T-cell (primary cell): ENCODE data around the gene PMF1. TPM values are rescaled to one million over a fixed set of nuclear protein-coding genes. Genes with fewer than 3 reads are reported as not detected.
A peak's percentile ranks its signal among the peaks of the same experiment; 100 is the strongest.

ENCODE experiments used
- ATAC-seq, 4 experiments: fragments of 200-7000 bp in 3 of 4; fragments of 150-1000 bp in 1 of 4; cut with Tn5 transposase; replicated peaks in 1 of 4; 1 replicate in 3 of 4; 2 replicates in 1 of 4; pipeline ENCODE4 v1.10.0; 2021; ENCODE audit warnings: moderate library complexity in 3 of 4, mild to moderate bottlenecking in 2 of 4, moderate number of reproducible peaks in 1 of 4
- CTCF ChIA-PET, 2 donors: fragments of 300-600 bp; sonication (Branson Sonifier 250); formaldehyde crosslinking; loops; one replicate each; lab custom pipeline; 2022; ENCODE audit warnings: antibody characterized with exemption in 2 of 2; lab: Charles Lee
- POLR2A ChIA-PET, 2 donors: fragments of 300-600 bp; sonication (Branson Sonifier 250); formaldehyde crosslinking; loops; one replicate each; lab custom pipeline; 2022; ENCODE audit warnings: antibody characterized with exemption in 2 of 2; lab: Charles Lee
- DNase-seq, 35 experiments: peaks; one replicate each; pipeline versions ENCODE4 v3.0.0 to v3.0.0-alpha.2; 2013 to 2023
- H3K27ac ChIP-seq: one replicate; pipeline ENCODE4 v1.5.1; 2013; ENCODE audit warnings: low read length
- H3K27me3 ChIP-seq, 2 experiments: replicated peaks in 1 of 2; 1 replicate in 1 of 2; 2 replicates in 1 of 2; pipeline versions ENCODE4 v1.6.1 to v1.7.0; 2013; ENCODE audit warnings: low read length in 1 of 2, mixed read lengths in 1 of 2; ENCODE audit not compliant: control insufficient read depth in 2 of 2, insufficient read depth in 2 of 2; ENCODE audit errors: extremely low read depth in 1 of 2
- H3K36me3 ChIP-seq, 2 donors: 1 replicate in 1 of 2; 2 replicates in 1 of 2; pipeline versions ENCODE4 v1.6.1 to v1.7.0; 2013; ENCODE audit warnings: low read length in 1 of 2; ENCODE audit not compliant: control insufficient read depth in 2 of 2, insufficient read depth in 1 of 2; ENCODE audit errors: extremely low read depth in 1 of 2
- H3K4me1 ChIP-seq, 2 experiments: 1 replicate in 1 of 2; 2 replicates in 1 of 2; pipeline versions ENCODE4 v1.6.1 to v1.7.0; 2013; ENCODE audit warnings: low read length in 2 of 2, mixed read lengths in 1 of 2; ENCODE audit not compliant: insufficient read depth in 2 of 2, control insufficient read depth in 1 of 2; ENCODE audit errors: extremely low read depth in 1 of 2
- H3K4me3 ChIP-seq, 2 donors: 1 replicate in 1 of 2; 2 replicates in 1 of 2; pipeline versions ENCODE4 v1.5.1 to v1.7.0; 2013; ENCODE audit warnings: mild to moderate bottlenecking in 2 of 2, low read length in 1 of 2, moderate library complexity in 1 of 2; ENCODE audit not compliant: control insufficient read depth in 1 of 2; ENCODE audit errors: extremely low read depth in 1 of 2
- H3K9me3 ChIP-seq: 2 replicates; pipeline ENCODE4 v1.7.0; 2013
- H3K27ac Mint-ChIP-seq, 2 donors: one replicate each; pipeline ENCODE4 v1.8.0; 2020 to 2021; ENCODE audit warnings: mild to moderate bottlenecking in 2 of 2, mixed read lengths in 2 of 2
- H3K27me3 Mint-ChIP-seq, 2 donors: one replicate each; pipeline ENCODE4 v1.8.0; 2021 to 2022; ENCODE audit warnings: mixed read lengths in 2 of 2
- H3K36me3 Mint-ChIP-seq: one replicate; pipeline ENCODE4 v1.8.0; 2021; ENCODE audit warnings: mixed read lengths
- H3K4me1 Mint-ChIP-seq, 3 donors: one replicate each; pipeline ENCODE4 v1.8.0; 2020 to 2022; ENCODE audit warnings: mixed read lengths in 3 of 3, mild to moderate bottlenecking in 1 of 3
- H3K4me3 Mint-ChIP-seq, 3 donors: one replicate each; pipeline ENCODE4 v1.8.0; 2020 to 2022; ENCODE audit warnings: mild to moderate bottlenecking in 3 of 3, mixed read lengths in 3 of 3, moderate library complexity in 3 of 3
- H3K9me3 Mint-ChIP-seq, 3 donors: one replicate each; pipeline ENCODE4 v1.8.0; 2020 to 2022; ENCODE audit warnings: mixed read lengths in 3 of 3
- WGBS: methylation state at CpG from one replicate; pipeline ENCODE4 v1.1.5; 2013; ENCODE audit warnings: missing lambda C conversion rate; ENCODE audit not compliant: insufficient coverage; 5-methylcytosine and 5-hydroxymethylcytosine counted together
- total RNA-seq, 35 experiments: library from RNA in 6 of 35; stranded (reverse) in 6 of 35; fragments of 120-200 nt in 1 of 35; gene quantifications; one replicate each; pipeline versions ENCODE4 v1.2.1 to v1.2.4 and lab custom pipeline; 2013 to 2026

The PMF1 gene
- total RNA-seq, 5 donors from 2014 or later (not counting 1 experiment from before 2014, with no cell fraction given): 54.7 to 58.7 (median 57.6) TPM

GRCh38 chr1:156281281-156281680 lies 68.5 kb downstream of the PMF1 start:
- CTCF ChIA-PET: interaction anchor here (0.5 to 0.7 kb wide), 3 partner anchors 19 to 105 kb away, joined by 3 read pairs; no protein-coding TSS in a partner anchor
- Histone ChIP-seq H3K27me3 (no peaks in the 10 kb centered on the region), H3K27ac (peak overlapping the region; percentile 17), H3K9me3 (no peaks in the 10 kb centered on the region), H3K4me1 (peaks cover 12 to 27% of the 10 kb centered on the region in 2 experiments), H3K4me3 (peak overlapping the region in 1 of 2 donors; percentile 57), H3K36me3 (peaks cover 13 to 28% of the 10 kb centered on the region in 2 donors)
- ATAC-seq: no peak
- Mint-ChIP-seq H3K27me3 (no peaks in the 10 kb centered on the region), H3K9me3 (no peaks in the 10 kb centered on the region), H3K36me3 (peaks cover 23% of the 10 kb centered on the region), H3K27ac (peak overlapping the region; percentile 71 to 95), H3K4me3 (peak overlapping the region; percentile 89 to 97 (median 97)), H3K4me1 (peaks cover 39 to 44% (median 42%) of the 10 kb centered on the region in 3 donors)
- POLR2A ChIA-PET: interaction anchor here in 1 of 2 donors (0.6 kb wide), 1 partner anchor 10 kb away, joined by 5 read pairs; no protein-coding TSS in a partner anchor
- DNase-seq: peak in 15 of 35 experiments; percentile 5 to 33 (median 14)
- 21% methylated on average over 6 of the region's 8 CpGs for WGBS

GRCh38 chr1:156281693-156282478 lies 69.1 kb downstream of the PMF1 start:
- Mint-ChIP-seq H3K27ac (peak overlapping the region; percentile 83 to 95), H3K36me3 (peaks cover 17% of the 10 kb centered on the region), H3K4me3 (peak overlapping the region; percentile 89 to 97 (median 97)), H3K27me3 (no peaks in the 10 kb centered on the region), H3K9me3 (no peaks in the 10 kb centered on the region), H3K4me1 (peaks cover 39 to 44% (median 42%) of the 10 kb centered on the region in 3 donors)
- WGBS: 8% methylated on average over 18 of the region's 22 CpGs
- ATAC-seq (no peak), DNase-seq (peak in 1 of 35 experiments; percentile 29)
- Histone ChIP-seq H3K4me1 (peaks cover 12 to 27% of the 10 kb centered on the region in 2 experiments), H3K4me3 (peak overlapping the region; percentile 57 to 79), H3K9me3 (no peaks in the 10 kb centered on the region), H3K36me3 (peaks cover 13 to 22% of the 10 kb centered on the region in 2 donors), H3K27ac (peak overlapping the region; percentile 74), H3K27me3 (no peaks in the 10 kb centered on the region)
- CTCF ChIA-PET: interaction anchor here (0.5 to 2.0 kb wide), 8 partner anchors 56 to 815 kb away, joined by 3 to 9 read pairs (median 3); partner anchors contain the start of gene SLC25A44 (in 1 of the 2)
- POLR2A ChIA-PET: interaction anchor here (1.0 kb wide), 3 partner anchors 9 to 88 kb away, joined by 3 to 6 read pairs (median 3); partner anchors contain the start of genes PMF1 (in 1 of the 2) and SLC25A44 (in 1 of the 2)

GRCh38 chr1:156282479-156283222 lies 69.8 kb downstream of the PMF1 start, which contains the start of gene SMG5:
TSS of gene SMG5 (minus strand) at chr1:156282825. CDS start at chr1:156282680, 145 bp downstream.
- WGBS: 0% methylated on average over 35 of the region's 50 CpGs
- ChIA-PET CTCF (interaction anchor here (0.5 to 2.0 kb wide), 10 partner anchors 13 to 1518 kb away, joined by 3 to 9 read pairs (median 4); partner anchors contain the start of genes GLMP (in 1 of the 2), MRPL24 (in 1 of the 2) and SLC25A44 (in 1 of the 2)), POLR2A (interaction anchor here (0.6 to 1.0 kb wide), 5 partner anchors 10 to 138 kb away, joined by 3 to 6 read pairs (median 3); partner anchors contain the start of genes PMF1 (in 2 of the 2) and SLC25A44 (in 1 of the 2))
- ATAC-seq (peak; percentile 94 to 96 (median 94)), DNase-seq (peak; percentile 89 to 98 (median 95))
- peak within 1 kb of the TSS; percentile 89 to 97 (median 97) for H3K4me3 Mint-ChIP-seq
- H3K27me3 Mint-ChIP-seq: no peaks in the 10 kb centered on the region
- Histone ChIP-seq H3K27ac (peak within 1 kb of the TSS; percentile 74), H3K27me3 (no peaks in the 10 kb centered on the region), H3K9me3 (no peaks in the 10 kb centered on the region), H3K4me1 (peaks cover 12 to 27% of the 10 kb centered on the region in 2 experiments), H3K36me3 (peaks cover 13 to 15% of the 10 kb centered on the region in 2 donors), H3K4me3 (peak within 1 kb of the TSS; percentile 57 to 94)
- no peaks in the 10 kb centered on the region for H3K9me3 Mint-ChIP-seq
- H3K36me3 Mint-ChIP-seq: peaks cover 10% of the 10 kb centered on the region
- peaks cover 39 to 44% (median 42%) of the 10 kb centered on the region in 3 donors for H3K4me1 Mint-ChIP-seq
- H3K27ac Mint-ChIP-seq: peak within 1 kb of the TSS; percentile 95

GRCh38 chr1:156283521-156283920 lies 70.7 kb downstream of the PMF1 start:
- Histone ChIP-seq H3K36me3 (peaks cover 7 to 13% of the 10 kb centered on the region in 2 donors), H3K4me1 (peaks cover 12 to 27% of the 10 kb centered on the region in 2 experiments), H3K27me3 (no peaks in the 10 kb centered on the region), H3K27ac (no peak overlapping the region), H3K9me3 (no peaks in the 10 kb centered on the region), H3K4me3 (peak overlapping the region; percentile 57 to 94)
- no peaks in the 10 kb centered on the region for H3K27me3 Mint-ChIP-seq
- H3K9me3 Mint-ChIP-seq: no peaks in the 10 kb centered on the region
- peak overlapping the region; percentile 89 to 97 (median 97) for H3K4me3 Mint-ChIP-seq
- no peak for DNase-seq
- H3K36me3 Mint-ChIP-seq: peaks cover 3% of the 10 kb centered on the region
- no CpG with 5 or more reads among the region's 1 CpG for WGBS
- ChIA-PET CTCF (interaction anchor here in 1 of 2 donors (0.9 to 2.0 kb wide), 3 partner anchors 12 to 457 kb away, joined by 3 to 9 read pairs (median 3); partner anchors contain the start of genes GLMP, MRPL24 and SLC25A44), POLR2A (interaction anchor here in 1 of 2 donors (0.7 kb wide), 1 partner anchor 71 kb away, joined by 3 read pairs; the partner anchor contains the start of gene PMF1)
- H3K27ac Mint-ChIP-seq: peak overlapping the region; percentile 55 to 95
- peaks cover 39 to 44% (median 42%) of the 10 kb centered on the region in 3 donors for H3K4me1 Mint-ChIP-seq
- ATAC-seq: no peak

- Mint-ChIP-seq H3K9me3 (no peaks in the 10 kb centered on the region), H3K36me3 (no peaks in the 10 kb centered on the region), H3K4me3 (peak within 1 kb of the TSS; percentile 89 to 97 (median 97)), H3K27ac (peak within 1 kb of the TSS; percentile 95), H3K4me1 (peaks cover 39 to 44% (median 42%) of the 10 kb centered on the region in 3 donors), H3K27me3 (no peaks in the 10 kb centered on the region)
- H3K27ac ChIP-seq: peak within 1 kb of the TSS; percentile 43
- ChIA-PET POLR2A (interaction anchor here in 1 of 2 donors (0.6 kb wide), 1 partner anchor 92 kb away, joined by 3 read pairs; no protein-coding TSS in a partner anchor), CTCF (interaction anchor here (0.5 to 0.8 kb wide), 2 partner anchors 50 to 162 kb away, joined by 3 read pairs; no protein-coding TSS in a partner anchor)
- 100% methylated on average over 1 of the region's 7 CpGs for WGBS
- no peaks in the 10 kb centered on the region for H3K9me3 ChIP-seq
- DNase-seq (no peak), ATAC-seq (no peak)
- H3K4me3 ChIP-seq: peak within 1 kb of the TSS; percentile 57 to 94
- H3K27me3 ChIP-seq: no peaks in the 10 kb centered on the region
- H3K36me3 ChIP-seq: peaks cover 5 to 13% of the 10 kb centered on the region in 2 donors
- peaks cover 12 to 27% of the 10 kb centered on the region in 2 experiments for H3K4me1 ChIP-seq
Measured at GRCh38 chr1:156284112-156284511, 71.3 kb downstream of the PMF1 start, which contains the start of gene TMEM79. TSS of gene TMEM79 (plus strand) at chr1:156284325. CDS start at chr1:156285227, 902 bp downstream.
